Stromal cell of bone marrow (primary cell): ENCODE data around the gene RESF1.
"Not testable (repeated sequence)": the region's sequence is repeated elsewhere in the genome, so short reads cannot be mapped to it uniquely, and the experiment has no call there.

ENCODE experiments used
- DNase-seq: peaks from one replicate; pipeline ENCODE4 v3.0.0-alpha.2; 2012; ENCODE audit warnings: low read depth

The RESF1 gene, protein sequence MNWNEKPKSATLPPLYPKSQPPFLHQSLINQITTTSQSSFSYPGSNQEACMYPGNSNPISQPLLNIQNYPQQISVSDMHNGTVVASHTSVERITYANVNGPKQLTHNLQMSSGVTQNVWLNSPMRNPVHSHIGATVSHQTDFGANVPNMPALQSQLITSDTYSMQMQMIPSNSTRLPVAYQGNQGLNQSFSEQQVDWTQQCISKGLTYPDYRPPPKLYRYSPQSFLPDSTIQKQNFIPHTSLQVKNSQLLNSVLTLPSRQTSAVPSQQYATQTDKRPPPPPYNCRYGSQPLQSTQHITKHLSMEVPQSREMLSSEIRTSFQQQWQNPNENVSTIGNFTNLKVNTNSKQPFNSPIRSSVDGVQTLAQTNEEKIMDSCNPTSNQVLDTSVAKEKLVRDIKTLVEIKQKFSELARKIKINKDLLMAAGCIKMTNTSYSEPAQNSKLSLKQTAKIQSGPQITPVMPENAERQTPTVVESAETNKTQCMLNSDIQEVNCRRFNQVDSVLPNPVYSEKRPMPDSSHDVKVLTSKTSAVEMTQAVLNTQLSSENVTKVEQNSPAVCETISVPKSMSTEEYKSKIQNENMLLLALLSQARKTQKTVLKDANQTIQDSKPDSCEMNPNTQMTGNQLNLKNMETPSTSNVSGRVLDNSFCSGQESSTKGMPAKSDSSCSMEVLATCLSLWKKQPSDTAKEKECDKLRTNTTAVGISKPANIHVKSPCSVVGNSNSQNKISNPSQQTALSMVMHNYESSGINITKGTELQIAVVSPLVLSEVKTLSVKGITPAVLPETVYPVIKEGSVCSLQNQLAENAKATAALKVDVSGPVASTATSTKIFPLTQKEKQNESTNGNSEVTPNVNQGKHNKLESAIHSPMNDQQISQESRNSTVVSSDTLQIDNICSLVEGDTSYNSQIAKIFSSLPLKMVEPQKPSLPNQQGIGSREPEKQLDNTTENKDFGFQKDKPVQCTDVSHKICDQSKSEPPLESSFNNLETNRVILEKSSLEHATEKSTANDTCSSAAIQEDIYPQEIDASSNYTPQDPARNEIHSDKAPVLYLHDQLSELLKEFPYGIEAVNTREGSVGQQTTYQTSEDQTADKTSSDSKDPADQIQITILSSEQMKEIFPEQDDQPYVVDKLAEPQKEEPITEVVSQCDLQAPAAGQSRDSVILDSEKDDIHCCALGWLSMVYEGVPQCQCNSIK (N-terminal part only)

DNA sequence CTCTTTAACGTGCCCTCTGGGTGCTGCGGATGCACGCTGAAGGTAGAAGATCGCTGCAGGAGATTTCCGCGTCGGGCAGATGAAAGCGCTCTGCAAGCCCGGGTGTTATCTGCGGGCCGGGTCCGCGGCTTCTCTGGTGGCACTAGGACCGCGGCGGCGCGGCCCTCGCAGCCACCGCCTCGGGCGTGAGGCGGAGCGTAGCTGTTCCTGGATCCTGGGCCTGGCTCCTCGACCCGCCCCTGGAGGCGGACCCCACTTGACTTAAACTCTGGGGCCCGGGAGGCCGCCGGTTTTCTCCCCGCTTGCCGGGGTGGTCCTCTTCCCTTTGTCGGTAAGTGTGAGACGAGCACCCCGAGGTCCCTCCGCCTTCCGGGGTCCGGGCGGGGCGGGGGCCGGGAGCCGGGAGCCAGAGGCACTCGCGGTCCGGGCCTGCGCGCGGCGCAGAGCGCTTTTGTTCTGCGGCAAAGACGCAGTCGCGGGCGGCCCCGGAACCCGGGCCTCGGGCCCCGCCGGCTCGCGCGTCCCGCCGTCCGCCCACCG, at the start of gene RESF1:
Gene RESF1 (plus strand): TSS at position 255 of the 540 bp plus-strand sequence. CDS start 21,541 bp downstream, outside the sequence.
- peak; percentile 71 for DNase-seq

DNA sequence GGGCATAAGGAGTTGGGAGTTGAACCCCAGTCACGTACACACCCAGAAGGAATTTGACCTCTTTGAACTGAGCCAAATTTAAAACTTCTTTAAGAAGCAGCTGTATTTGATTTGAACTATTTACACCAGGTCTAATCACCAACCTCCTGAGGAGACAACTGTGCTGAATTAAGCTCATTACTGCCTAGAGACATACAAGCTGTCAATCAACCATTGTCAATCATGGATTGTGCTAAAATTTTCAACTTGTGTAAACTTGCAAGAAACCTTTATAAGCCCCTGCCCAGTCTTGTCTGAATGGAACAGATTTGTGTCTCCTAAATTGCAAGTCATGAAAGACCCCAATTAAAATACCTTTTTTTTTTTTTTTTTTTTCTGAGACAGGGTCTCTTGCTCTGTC, 44.3 kb upstream of the RESF1 start:
- DNase-seq = no peak

GRCh38 chr12:31915446-31915845, 43.8 kb upstream of the RESF1 start:
- no peak for DNase-seq

GRCh38 chr12:31922341-31923062, 36.7 kb upstream of the RESF1 start:
- no peak for DNase-seq

- no peak for DNase-seq
Observed at GRCh38 chr12:31923063-31923412, 36.2 kb upstream of the RESF1 start.

DNA sequence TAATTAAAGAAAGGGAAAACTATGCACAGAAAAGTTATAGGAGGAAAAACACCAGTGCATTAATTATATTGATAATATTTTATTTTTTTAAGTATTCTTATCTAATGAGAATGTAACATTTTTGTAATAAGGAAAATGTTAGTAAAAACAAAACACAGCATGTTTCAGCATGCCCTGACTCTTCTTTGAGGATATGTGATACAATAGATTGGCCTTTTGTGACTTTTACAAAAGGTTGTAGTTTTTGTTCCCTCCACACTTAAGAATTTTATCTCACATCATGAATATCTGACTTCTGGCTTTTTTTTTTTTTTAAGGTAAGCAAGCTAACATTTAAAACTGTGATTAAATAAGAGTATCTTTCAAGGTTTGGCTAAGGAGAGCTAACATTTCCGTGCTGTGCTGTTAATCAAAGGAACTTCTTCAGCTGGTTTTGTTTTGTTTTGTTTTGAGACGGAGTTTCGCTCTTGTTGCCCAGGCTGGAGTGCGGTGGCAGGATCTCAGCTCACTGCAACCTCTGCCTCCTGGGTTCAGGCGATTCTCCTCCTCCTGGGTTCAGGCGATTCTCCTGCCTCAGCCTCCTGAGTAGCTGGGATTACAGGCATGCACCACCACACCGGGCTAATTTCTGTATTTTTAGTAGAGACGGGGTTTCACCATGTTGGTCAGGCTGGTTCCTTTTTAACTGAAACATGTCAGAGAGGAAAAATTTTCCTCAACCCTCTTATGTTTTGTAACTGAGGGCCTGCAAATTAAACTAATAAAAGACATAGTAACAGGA, 30.8 kb upstream of the RESF1 start:
- no peak for DNase-seq

DNA sequence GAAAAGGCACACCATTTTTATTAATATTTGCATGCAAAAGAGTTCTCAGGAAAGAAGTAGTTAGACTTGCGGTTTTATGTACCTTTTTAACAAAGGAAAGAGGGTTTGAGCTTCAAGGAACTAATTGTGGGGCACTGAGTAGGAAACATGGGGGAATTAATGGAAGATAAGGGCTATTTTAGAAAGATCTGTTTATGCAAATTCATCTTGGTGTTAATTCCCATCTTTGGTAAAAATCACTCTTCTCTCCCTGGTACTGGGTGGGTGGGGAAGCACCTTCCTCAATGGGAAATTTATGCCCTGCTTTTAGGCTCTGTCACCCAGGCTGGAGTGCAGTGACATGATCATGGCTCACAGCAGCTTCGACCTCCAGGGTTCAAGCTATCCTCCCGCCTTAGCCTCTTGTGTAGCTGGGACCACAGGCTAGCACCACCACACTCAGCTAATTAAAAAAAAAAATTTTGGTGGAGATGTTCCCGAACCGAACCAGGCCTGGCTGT, 30.1 kb upstream of the RESF1 start:
- DNase-seq = no peak

DNA sequence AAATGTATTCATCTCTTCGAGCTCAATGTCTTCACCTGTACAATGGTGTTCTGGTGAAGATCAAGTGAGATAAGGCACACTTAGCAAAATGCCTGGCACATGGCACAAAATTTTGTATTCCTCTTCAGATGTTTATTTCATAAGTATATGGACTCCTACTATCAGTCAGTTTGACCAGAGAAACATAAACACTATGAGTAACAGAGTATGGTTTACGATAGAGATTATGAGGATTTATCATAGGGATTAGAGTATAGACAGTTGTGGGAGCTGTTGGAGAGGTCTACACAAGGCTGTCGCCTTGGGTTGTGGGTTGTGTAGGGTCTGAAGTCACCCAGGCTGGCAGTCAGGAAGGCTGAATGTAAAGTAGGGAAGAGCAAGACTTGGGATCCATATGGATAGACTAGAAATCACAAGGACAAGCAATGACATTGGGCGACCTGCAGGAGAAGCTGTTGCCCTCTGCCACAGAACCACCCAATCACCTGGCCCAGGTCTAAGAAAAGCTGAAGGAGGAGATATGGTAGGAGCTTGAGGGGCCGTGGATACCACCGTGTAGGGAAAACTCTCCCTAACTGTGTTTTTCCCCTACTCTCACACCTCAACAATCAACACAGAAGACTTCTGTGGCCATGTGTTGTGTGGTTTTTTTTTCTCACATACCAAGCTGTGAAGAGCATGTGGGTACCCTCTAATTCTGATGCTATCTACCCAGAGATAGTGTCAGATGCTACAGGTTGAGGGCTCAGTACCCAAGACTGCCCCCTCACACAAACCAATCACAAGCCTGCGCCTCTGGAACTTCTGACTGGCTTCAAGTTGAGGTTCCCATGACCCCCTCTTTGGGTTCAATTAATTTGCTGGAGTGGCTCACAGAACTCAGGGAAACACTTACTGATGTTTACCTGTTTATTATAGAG, 27.2 kb upstream of the RESF1 start:
- DNase-seq = no peak

- DNase-seq = no peak
Observed at GRCh38 chr12:31944299-31944698, 14.9 kb upstream of the RESF1 start.

DNA sequence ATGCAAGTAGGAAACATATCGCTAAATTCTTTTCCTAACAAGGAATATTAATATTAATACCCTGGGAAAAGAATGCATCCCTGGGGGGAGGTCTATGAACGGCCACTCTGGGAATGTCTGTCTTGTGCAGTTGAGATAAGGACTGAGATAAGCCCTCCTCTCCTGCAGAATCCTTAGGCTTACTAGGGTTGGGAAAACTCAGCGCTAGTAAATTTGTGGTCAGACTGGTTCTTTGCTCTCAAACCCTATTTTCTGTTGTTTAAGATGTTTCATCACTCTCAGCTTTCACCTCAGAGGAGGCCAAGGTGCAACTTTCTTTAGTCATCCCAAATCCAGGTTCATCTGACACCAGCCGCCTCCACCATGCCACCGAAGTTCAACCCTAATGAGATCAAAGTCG, 11.2 kb upstream of the RESF1 start:
- no peak for DNase-seq

DNA sequence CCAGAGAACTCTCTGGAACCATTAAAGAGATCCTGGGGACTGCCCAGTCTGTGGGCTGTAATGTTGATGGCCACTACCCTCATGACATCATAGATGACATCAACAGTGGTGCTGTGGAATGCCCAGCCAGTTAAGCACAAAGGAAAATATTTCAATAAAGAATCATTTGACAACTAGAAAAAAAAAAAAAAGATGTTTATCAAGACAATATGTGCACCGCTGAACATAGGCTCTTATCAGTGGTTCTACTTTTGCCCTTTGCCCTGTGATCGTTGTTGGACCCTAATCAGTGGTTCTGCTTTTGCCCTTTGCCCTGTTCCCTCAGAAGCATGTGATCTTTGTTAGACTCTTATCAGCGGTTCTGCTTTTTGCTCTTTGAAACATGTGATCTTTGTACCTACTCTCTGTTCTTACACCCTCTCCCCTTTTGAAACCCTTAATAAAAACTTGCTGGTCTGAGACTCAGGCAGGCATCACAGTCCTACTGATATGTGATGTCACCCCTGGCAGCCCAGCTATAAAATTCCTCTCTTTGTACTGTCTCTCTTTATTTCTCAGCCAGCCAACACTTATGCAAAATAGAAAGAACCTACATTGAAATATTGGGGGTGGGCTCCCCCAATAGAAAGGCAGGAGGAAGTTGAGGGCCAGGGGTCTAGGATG, 10.4 kb upstream of the RESF1 start:
- not testable (repeated sequence) for DNase-seq

- DNase-seq = no peak
Observed at GRCh38 chr12:31950088-31950487, 9.1 kb upstream of the RESF1 start.

GRCh38 chr12:31950492-31950891, 8.7 kb upstream of the RESF1 start:
- DNase-seq = no peak

- no peak for DNase-seq
Observed at GRCh38 chr12:31951008-31951407, 8.2 kb upstream of the RESF1 start.

DNA sequence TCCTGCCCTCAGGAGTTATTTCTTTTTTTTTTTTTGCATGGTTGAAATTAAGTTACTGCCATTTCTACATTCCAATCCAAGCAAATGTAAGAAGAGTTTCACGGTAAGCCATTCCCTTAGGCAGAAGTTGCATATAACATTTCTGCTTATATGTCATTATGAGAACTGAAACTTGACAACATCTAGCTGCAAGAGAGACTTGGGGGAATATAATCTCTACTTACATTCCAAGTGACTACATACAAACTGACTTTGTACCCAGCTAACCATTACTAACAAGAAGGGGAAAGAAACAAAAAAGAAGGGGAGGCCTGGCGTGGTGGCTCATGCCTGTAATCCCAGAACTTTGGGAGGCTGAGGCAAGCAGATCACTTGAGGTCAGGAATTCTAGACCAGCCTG, 7.3 kb upstream of the RESF1 start:
- no peak for DNase-seq

GRCh38 chr12:31952418-31952817, 6.8 kb upstream of the RESF1 start:
- no peak for DNase-seq

DNA sequence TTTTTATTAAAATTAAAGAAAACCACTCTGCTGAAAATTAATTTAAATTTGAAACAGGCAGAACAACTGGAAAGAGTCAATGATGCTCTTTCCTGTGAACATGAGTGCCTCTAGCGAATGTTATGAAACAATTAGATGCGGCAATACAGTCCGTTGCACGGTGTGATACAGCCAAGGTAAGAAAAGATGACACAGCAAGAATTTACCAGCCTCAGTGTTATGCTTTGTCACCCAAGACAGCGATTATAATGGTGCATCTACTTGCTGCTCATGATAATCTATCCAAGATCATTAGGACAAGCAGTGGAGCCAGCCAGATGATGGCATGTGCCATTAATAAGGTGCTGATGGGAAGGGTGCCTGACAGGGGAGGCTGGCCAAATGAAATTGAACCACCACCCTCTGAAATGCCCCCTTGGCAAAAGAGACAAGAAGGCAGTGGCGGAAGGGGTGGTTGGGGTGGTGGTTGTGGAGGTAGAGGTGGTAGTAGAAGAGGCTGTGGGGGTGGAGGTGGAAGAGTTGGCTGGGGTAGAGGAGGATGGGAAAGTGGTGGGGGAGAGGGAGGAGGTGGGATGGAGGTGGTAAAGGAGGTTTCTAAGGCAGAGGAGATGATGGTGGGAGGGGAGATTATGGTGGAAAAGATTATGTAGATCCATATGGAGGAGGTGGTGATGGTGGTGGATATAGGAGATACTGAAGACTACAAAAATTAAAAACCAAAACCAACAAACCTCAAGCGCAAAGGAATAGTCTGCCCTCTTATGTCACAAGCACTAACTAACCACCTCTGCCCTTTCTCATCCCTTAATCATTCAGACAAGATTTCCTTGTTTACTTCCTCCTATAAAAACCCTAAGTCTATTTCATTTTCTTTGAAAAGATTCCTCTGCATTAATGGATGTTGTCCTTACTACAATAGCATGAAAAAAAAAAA, 4.0 kb upstream of the RESF1 start:
- no peak for DNase-seq
